ENCODE results near the gene FAP.

FAP gene, protein sequence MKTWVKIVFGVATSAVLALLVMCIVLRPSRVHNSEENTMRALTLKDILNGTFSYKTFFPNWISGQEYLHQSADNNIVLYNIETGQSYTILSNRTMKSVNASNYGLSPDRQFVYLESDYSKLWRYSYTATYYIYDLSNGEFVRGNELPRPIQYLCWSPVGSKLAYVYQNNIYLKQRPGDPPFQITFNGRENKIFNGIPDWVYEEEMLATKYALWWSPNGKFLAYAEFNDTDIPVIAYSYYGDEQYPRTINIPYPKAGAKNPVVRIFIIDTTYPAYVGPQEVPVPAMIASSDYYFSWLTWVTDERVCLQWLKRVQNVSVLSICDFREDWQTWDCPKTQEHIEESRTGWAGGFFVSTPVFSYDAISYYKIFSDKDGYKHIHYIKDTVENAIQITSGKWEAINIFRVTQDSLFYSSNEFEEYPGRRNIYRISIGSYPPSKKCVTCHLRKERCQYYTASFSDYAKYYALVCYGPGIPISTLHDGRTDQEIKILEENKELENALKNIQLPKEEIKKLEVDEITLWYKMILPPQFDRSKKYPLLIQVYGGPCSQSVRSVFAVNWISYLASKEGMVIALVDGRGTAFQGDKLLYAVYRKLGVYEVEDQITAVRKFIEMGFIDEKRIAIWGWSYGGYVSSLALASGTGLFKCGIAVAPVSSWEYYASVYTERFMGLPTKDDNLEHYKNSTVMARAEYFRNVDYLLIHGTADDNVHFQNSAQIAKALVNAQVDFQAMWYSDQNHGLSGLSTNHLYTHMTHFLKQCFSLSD

DNA sequence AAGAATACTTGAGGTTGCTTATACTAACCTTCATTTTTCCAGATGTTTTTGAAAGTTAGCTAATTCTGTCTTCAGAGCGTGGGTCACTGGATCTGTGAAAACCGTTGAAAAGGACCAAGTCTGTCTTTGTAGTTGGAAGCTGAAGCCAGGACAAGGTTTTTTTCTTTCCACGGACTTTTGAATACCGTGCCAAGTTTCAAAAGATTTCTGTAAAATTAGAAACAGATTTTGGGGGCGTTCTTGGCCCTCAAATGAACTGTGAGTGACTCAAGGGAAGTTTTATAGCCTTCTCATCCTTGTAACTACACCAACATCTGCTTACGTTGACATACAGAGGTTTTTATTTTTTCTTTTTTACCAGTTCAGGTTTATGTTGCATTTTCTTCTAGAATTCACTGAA, at the start of gene FAP:
Gene FAP, minus strand, starts transcription at position 152 of the 400 bp plus-strand sequence. Its CDS starts 118 bp downstream, at position 34.
- TF ChIP-seq, protein P1, sequence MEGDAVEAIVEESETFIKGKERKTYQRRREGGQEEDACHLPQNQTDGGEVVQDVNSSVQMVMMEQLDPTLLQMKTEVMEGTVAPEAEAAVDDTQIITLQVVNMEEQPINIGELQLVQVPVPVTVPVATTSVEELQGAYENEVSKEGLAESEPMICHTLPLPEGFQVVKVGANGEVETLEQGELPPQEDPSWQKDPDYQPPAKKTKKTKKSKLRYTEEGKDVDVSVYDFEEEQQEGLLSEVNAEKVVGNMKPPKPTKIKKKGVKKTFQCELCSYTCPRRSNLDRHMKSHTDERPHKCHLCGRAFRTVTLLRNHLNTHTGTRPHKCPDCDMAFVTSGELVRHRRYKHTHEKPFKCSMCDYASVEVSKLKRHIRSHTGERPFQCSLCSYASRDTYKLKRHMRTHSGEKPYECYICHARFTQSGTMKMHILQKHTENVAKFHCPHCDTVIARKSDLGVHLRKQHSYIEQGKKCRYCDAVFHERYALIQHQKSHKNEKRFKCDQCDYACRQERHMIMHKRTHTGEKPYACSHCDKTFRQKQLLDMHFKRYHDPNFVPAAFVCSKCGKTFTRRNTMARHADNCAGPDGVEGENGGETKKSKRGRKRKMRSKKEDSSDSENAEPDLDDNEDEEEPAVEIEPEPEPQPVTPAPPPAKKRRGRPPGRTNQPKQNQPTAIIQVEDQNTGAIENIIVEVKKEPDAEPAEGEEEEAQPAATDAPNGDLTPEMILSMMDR (conservative IDR thresholded peaks at IDR 0.05) = no peak
- no peak within 1 kb of the TSS for H3K27ac ChIP-seq

DNA sequence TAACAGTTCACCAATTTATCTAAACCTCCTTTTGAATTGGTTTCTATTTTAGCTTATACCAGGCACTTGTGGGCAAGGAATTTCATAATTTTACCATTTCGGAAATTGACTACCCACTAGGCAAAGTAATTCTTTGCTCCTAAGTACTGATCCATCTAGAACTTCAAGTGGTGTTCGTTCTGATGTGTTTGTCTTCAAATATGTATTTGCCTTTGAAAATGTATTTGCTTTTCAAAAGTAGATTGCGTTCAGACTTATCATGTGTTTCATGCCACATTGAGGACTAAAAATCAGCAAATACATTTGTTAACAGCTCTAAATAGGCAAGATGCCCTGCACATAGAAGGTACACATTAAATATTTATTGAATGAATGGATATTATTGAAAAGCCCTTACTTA, 48.5 kb upstream of the FAP start:
- peak overlapping the region; percentile 23 for H3K27ac ChIP-seq
- TF ChIP-seq, protein P1 (conservative IDR thresholded peaks at IDR 0.05) = no peak

DNA sequence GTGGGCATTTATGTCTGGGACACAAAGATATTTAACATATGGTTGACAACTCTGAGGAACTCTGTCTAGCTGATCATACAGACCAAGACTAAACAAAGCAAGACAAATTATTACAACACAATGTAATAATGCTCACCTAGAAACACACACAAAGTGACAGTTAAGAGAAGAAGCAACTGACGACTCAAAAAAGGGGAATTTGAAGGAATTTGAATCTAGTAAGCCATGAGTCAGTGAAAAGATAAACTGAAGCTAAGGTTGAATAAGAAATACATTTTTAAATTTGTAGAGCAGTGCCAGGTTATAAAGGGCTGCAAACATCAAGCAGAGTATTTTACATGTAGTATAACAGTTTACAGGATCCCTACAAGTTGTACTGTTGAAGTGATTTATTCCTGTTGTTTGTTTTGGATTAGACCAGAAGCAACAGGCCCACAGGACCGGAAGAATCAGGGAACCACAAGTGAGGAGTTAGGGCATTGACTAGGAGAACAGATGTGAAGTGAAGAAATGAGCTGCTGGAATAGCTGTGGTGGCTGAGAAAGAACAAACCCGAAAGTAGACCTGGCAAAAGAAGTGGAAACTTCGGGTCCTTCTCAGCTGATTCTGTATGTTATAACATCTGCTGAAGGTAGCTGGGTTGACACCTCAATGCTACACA, 39.6 kb upstream of the FAP start:
- TF ChIP-seq, protein P1 (conservative IDR thresholded peaks at IDR 0.05) = no peak
- H3K27ac ChIP-seq = no peak overlapping the region

DNA sequence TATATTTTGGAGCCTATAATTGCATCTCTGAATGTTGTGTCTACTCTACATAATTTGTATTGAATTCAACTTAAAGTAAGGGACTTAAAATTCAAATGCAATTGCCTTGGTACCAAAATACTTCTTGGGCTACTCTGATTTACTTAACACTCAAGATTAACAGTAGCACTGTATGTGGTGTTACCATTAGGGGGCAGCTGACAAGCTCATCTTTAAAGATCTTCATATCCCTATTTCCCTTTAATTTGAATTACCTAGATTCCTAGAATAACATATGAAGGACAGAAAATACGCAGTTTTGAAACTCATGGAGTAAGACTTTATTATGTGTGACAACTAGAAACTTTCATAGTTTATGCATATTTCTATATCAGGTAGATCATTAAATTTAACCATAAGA, 37.4 kb upstream of the FAP start:
- no peak overlapping the region for H3K27ac ChIP-seq
- TF ChIP-seq, protein P1 (conservative IDR thresholded peaks at IDR 0.05) = no peak

DNA sequence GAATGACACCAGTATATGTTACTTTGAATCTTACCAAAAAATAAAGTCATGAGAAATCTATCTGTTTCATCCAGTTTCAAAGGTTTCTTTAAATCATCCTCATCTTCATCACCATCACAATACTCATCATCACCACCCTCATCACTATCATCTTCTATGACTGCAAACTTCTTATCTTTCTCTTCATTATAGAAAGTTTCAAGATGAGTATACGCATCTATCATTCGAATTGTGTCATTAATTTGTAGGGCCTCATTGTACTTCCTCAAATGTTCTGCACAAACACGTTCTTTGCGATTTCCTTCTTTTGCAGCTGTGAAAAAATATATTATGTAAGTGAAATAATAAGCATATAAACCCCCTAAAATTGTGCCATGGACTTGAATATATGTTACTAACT, 34.1 kb upstream of the FAP start:
- no peak overlapping the region for H3K27ac ChIP-seq
- TF ChIP-seq, protein P1 (conservative IDR thresholded peaks at IDR 0.05) = no peak

DNA sequence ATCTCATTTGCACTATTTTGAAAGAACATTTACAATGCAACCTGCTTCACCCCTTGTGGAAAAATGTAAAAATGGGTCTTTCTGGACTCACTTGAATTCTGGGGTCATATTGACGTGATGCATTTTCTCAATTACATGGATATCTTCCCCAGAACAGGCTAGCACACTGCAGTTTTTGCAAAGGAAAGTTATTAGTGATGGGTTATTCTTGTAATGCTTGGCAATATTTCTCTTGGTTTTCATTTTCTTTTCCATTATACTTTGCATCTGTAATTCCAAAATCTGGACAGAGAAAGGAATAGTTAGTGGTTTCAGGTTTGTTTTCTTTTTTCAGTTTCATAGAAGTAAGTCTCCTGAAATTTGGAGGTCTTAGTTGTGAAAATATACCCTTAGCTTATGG, 24.8 kb upstream of the FAP start:
- no peak overlapping the region for H3K27ac ChIP-seq
- TF ChIP-seq, protein P1 (conservative IDR thresholded peaks at IDR 0.05) = no peak

DNA sequence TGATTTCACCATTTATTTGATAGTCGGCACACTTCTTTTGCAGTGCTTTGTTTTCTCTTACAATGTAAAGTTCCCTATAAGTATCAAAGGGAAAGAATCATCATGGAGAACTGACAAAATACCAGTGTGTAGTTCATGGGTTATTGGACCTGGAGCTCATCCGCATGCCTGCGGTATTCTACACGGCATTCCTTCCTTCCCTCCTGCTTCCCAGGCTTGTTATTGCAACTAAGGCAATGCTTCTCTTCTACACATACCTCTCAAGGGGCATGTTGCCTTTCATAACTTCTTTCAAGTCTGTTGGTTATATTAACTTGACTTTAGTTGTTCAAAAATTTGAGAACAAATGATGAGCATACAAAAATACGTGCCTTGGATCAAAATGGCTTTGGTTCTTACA, 24.3 kb upstream of the FAP start:
- H3K27ac ChIP-seq = no peak overlapping the region
- TF ChIP-seq, protein P1 (conservative IDR thresholded peaks at IDR 0.05) = no peak

Measured in VCaP (cell line).